OCI-LY3 (cell line): ENCODE results near the gene CC2D2A.

ENCODE experiments used
- CTCF ChIP-seq: fragments of 200-600, 300-600 bp; sonication (generic); IDR thresholded peaks from 2 replicates; pipeline ENCODE4 v1.5.1; 2014; ENCODE audit warnings: antibody characterized with exemption, low read length, low read depth
- EZH2phosphoT487 ChIP-seq: fragments of 200-600 bp; shearing (Covaris generic); IDR thresholded peaks from 2 replicates; pipeline ENCODE4 v1.6.1; 2018; ENCODE audit warnings: antibody characterized with exemption, mixed run types, low read depth

- TF ChIP-seq CTCF: no peak
- no peak for TF ChIP-seq EZH2phosphoT487
These were observed 92.4 kb downstream of the CC2D2A start for GRCh38 chr4:15562114-15562513.
